GM18502 (cell line): ENCODE measurements around the gene DGCR2.
"Not testable (repeated sequence)": the region's sequence is repeated elsewhere in the genome, so short reads cannot be mapped to it uniquely, and the experiment has no call there.

ENCODE experiments used
- ATAC-seq: cut with Tn5 transposase; IDR thresholded peaks from one replicate; pipeline ENCODE4 v1.9.1; 2021; ENCODE audit warnings: mild to moderate bottlenecking; ENCODE audit not compliant: unreplicated experiment, poor library complexity

Gene DGCR2

GRCh38 chr22:19035474-19036228 is 86.6 kb downstream of the DGCR2 start:
- no peak for ATAC-seq

DNA sequence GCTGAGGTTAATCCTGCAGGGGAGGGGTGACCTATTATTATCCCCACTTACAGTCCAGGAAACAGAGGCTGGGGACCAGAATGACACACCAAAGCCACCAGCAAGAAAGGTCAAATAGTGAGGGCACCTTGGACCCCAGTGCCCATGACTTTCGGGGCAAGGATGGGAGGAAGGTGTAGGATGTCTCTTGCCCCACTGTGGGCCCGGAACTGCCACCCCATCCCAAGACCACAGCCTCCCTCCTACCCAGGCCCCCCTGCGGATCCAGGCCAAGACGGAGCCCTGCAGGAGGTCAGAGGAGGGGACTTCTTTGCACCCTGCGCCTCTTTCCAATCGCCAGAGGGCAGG is 87.1 kb downstream of the DGCR2 start:
- not testable (repeated sequence) for ATAC-seq

- ATAC-seq = not testable (repeated sequence)
These were observed 87.5 kb downstream of the DGCR2 start for GRCh38 chr22:19034724-19035120.

GRCh38 chr22:19034031-19034723 is 88.0 kb downstream of the DGCR2 start:
- not testable (repeated sequence) for ATAC-seq

- ATAC-seq = not testable (repeated sequence)
These were observed 88.7 kb downstream of the DGCR2 start for GRCh38 chr22:19033568-19033905.

DNA sequence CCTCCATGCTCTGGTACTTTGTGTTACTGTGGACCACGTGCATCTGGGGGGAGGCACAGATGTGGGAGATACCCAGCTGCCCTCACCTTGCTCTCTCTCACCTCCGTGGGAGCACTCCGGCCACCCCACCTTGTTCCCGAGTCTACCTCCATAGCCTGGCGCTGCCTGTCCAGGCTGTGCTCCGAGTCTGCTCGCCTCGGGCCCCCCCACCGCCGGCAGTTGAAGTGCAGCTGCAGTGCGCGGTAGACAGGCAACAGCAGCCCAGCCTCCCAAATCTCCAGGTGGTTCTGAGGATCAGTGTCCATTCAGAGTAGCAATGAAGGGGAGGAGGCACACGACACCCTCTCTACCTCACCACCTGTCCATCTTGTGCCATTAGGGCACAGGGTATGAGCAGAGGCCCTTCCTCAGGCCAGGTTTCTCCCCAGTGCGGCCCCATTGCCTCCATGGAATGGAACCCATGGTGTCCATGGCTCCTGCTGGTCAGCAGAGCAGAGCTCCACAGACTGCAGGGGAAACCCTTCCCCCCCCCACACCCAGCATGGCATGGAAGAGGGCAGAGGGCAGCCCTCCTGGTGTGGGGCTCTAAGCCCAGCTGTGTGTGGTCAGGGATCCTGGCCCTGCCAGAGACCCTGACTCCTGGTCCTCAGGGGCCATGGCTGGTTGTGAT is 89.2 kb downstream of the DGCR2 start:
- ATAC-seq = not testable (repeated sequence)

DNA sequence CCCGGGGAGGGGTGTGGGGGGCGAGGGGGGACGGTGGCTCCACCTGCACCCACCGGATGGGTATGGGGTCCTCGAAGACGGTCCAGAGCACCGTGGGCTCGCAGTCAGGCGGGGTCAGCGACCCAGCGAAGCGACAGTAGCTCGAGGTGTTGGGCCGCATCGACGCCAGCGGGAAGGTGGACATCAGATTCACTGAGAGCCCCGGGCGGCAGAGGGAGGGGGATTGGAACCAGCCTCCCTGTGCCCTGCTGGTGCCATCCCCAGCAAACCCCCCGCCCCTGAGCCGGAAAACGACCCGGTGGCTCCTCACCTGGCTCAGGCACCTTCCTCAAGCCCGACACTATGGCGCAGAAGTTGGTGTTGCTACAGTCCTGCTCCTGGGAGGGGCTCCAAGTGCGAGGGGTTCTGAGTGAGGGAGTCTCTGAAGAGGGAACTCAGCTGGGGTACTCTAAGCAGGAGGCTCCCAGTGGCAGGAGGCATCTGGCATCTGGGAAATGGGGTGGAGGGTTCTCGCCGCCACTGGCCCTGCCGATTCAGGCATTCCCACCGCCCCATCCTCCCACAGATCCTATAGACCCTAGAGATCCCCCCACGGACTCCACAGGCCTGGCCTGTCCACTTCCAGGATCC is 89.9 kb downstream of the DGCR2 start:
- not testable (repeated sequence) for ATAC-seq

DNA sequence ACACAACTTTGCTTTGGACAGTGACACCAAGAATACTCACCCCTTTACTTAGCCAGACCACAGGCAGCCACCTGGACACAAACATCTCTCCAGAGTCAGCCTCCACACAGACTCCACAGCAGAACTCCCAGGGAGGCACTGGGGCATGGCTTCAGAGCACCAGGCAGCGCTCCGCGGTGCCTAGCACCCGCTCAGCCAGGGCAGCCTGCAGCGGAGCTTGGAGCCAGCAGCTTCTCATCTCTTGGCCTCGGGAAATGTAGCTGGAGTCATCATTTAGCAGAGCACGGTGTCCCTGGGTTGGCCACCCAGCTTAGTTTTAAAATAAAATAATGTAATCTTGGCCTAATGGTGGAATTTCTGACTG is 91.3 kb downstream of the DGCR2 start:
- ATAC-seq = not testable (repeated sequence)

GRCh38 chr22:19030226-19030888 is 91.9 kb downstream of the DGCR2 start:
- ATAC-seq = not testable (repeated sequence)

DNA sequence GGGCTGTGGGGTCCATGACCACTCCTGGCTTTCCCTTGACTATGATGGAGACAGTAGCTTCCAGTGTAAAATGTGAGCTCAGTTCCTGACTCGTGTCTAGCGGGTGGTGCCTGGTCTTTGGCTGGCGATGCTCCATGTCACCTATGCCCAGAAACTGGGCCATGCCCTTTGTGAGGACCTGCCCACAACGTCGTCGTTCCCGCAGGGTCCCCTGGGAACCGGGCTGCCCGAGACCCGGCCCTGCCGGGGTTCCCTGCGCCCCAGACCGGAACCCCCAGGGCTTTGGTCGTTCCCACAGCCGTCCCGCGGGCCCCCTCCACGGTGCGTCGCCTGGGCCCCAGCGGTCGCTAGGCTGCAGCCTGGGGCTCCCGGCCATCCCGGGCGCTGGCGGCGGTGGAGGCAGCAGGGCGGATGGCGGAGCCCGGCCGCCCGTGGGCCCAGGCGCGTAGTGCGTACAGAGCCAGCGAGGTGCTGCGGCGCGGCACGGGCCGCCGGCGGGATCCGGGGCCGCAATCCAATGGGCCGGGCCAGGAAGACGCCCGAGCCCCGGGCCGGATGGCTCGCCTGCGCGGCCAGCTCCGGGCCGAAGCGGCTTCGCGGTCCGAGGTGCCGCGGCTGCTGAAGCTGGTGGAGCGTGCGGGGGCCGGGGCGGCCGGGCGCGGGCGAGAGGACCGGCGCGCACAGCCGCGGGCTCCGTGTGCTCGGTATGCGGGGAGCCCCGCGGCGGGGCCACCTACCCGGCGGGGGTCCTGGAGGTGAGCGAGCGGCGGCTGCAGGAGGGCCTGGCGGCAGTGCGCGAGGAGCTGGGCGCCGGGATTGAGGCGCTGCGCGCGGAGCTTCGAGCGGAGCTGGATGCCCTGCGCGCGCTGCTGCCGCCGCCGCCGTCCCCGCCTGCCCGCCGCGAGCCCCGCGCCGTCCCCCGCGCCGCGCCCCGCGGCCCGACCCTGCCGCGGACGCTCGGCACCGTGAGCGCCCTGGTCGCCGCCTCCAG is 92.8 kb downstream of the DGCR2 start:
- not testable (repeated sequence) for ATAC-seq

GRCh38 chr22:19028060-19028455 is 94.2 kb downstream of the DGCR2 start:
- not testable (repeated sequence) for ATAC-seq

DNA sequence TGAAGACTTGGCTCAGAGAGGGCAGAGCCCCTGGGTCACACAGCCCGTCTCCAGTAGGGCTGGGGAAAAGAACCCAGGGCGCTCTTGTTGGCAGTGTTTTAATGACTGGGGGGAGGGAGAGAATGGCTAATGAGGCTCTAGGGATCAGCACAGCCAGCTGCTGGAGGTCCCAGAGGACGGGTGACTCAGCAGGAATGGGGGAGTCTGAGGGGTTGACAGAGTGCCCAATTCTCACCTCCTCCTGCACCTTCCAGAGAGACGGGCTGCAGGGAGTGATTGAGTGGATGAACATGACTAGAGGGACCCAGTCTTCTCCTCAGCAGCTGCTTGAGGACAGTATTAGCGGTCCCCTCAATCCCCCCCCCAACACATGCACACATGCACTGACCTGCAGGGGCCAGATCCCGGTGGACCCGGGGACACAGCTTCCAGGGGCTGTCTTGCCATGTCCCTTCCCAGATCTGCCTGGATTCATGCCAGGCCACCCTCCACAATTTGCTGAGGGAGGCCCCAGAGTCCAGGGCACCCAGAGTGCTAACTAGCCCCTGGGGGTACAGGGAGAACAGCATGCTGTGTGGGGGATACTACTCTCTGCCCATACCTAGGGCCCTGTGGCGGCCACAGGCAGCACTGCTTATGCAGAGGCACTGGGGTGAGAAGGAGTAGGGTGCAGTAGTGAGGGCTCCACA is 94.7 kb downstream of the DGCR2 start:
- not testable (repeated sequence) for ATAC-seq

DNA sequence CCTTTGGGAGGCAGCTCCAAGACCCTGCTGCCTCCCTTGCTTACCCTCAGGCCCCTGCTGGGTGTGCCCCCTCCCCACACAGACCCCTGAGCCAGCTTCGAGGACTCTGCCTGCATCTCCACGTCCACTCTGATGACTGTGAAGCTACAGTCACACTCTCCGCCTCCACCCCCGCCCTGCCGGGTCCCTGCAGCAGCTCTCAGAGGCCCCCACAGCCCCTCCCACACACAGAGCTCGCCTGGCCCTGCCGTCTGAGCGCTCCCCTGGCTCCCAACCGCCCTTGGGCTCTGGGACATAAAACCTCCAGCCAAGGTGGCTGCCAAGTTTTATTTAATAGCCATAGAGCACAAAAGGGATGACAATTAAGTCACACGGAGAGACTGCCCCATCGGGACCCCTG is 96.1 kb downstream of the DGCR2 start:
- not testable (repeated sequence) for ATAC-seq

GRCh38 chr22:19024956-19025489 is 97.2 kb downstream of the DGCR2 start:
- not testable (repeated sequence) for ATAC-seq

- ATAC-seq = not testable (repeated sequence)
These were observed 98.3 kb downstream of the DGCR2 start for GRCh38 chr22:19023931-19024330.

DNA sequence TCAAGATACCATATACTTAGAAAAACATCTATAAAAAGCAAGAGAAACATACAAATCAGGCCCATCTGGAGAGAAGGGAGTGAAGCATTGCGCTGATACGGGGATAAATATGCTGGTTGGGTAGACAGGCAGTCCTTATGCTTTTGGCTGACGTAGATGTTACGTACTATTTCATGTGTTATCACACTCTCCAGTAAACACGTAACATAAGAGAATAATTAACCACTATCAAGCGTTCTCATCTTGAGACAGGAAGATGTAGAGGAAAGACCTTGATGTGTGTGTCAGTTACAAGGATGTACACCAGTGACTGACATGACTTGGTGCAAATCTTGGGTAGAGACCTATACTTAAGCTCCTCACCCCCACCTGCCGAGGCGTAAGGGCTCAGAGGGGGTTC is 99.5 kb downstream of the DGCR2 start:
- no peak for ATAC-seq

DNA sequence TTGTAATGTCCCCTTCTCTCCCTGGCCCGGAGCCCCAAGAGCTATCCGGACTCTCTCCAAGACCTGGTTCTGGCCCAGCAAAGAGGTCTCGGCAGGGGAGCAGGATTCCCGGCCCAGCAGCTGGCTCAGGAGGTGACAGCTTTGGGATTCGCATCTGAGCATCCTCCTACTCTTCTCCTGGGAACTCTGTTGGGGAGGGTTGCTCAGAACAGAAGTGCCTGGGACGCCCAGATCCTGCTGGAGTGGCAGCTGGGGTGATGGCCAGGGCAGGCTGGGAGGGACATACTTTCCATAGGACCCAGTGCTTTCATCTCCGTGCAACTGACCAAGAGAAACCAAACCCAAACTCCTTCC is 102.6 kb downstream of the DGCR2 start:
- ATAC-seq = no peak

- ATAC-seq = no peak
These were observed 103.1 kb downstream of the DGCR2 start for GRCh38 chr22:19019029-19019678.
